Type B pancreatic cell (in vitro differentiated cells): ENCODE measurements around the gene DNAAF2. TPM values are rescaled to one million over a fixed set of nuclear protein-coding genes. Genes with fewer than 3 reads are reported as not detected.
"Not testable (repeated sequence)": the region's sequence is repeated elsewhere in the genome, so short reads cannot be mapped to it uniquely, and the experiment has no call there.

Experiments used
- DNase-seq: peaks from one replicate; pipeline ENCODE4 v3.0.0; 2021; ENCODE audit warnings: mixed read lengths; ENCODE audit not compliant: unreplicated experiment; ENCODE audit errors: extremely low spot score
- H3K27ac Mint-ChIP-seq: 2 replicates; pipeline ENCODE4 v1.8.0; 2021; ENCODE audit warnings: mild to moderate bottlenecking, mixed read lengths
- H3K27me3 Mint-ChIP-seq: 2 replicates; pipeline ENCODE4 v1.8.0; 2021; ENCODE audit warnings: mixed read lengths
- H3K36me3 Mint-ChIP-seq: 2 replicates; pipeline ENCODE4 v1.8.0; 2021; ENCODE audit warnings: mixed read lengths
- H3K4me1 Mint-ChIP-seq: one replicate; pipeline ENCODE4 v1.8.0; 2021; ENCODE audit warnings: mixed read lengths; ENCODE audit not compliant: unreplicated experiment
- H3K4me3 Mint-ChIP-seq: 2 replicates; pipeline ENCODE4 v1.8.0; 2021; ENCODE audit warnings: mild to moderate bottlenecking, mixed read lengths
- H3K9me3 Mint-ChIP-seq: 2 replicates; pipeline ENCODE4 v1.8.0; 2021; ENCODE audit warnings: mixed read lengths
- total RNA-seq: library from RNA; stranded (reverse); gene quantifications from 2 replicates; pipeline ENCODE4 v1.2.1, GENCODE V29; 2021; ENCODE audit warnings: low replicate concordance
- TF ChIP-seq, protein P1 (sequence below): fragments of 200-600 bp; sonication (generic); conservative IDR thresholded peaks from 2 replicates; pipeline ENCODE4 v1.5.0; 2021; ENCODE audit warnings: antibody characterized with exemption, mild to moderate bottlenecking

The DNAAF2 gene
- total RNA-seq, 1 donor from 2014 or later, result 16.5 TPM

DNA sequence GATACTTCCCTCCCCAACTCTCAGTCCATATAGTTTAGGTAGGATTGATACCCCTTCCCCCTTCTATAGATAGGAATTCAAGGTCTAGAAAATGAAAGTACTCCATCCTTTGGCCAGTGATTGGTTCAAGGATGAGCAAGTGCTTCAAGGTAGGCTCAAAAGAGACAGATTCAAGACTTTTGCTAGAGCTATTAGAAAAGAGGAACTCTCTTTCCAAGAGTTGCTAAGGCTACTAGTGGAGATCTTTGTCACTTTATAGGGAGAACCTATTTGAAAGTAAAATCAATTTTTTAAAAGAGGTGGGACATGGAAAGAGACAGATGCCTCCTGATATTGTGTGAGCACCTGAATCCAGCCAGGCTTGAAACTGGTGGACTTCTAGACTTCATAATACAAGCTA, 35.4 kb upstream of the DNAAF2 start:
- Mint-ChIP-seq H3K4me3 (no peak overlapping the region), H3K9me3 (no peaks in the 10 kb centered on the region), H3K36me3 (peaks cover 17% of the 10 kb centered on the region), H3K27me3 (no peaks in the 10 kb centered on the region), H3K27ac (no peak overlapping the region), H3K4me1 (no peaks in the 10 kb centered on the region)
- TF ChIP-seq, protein P1, sequence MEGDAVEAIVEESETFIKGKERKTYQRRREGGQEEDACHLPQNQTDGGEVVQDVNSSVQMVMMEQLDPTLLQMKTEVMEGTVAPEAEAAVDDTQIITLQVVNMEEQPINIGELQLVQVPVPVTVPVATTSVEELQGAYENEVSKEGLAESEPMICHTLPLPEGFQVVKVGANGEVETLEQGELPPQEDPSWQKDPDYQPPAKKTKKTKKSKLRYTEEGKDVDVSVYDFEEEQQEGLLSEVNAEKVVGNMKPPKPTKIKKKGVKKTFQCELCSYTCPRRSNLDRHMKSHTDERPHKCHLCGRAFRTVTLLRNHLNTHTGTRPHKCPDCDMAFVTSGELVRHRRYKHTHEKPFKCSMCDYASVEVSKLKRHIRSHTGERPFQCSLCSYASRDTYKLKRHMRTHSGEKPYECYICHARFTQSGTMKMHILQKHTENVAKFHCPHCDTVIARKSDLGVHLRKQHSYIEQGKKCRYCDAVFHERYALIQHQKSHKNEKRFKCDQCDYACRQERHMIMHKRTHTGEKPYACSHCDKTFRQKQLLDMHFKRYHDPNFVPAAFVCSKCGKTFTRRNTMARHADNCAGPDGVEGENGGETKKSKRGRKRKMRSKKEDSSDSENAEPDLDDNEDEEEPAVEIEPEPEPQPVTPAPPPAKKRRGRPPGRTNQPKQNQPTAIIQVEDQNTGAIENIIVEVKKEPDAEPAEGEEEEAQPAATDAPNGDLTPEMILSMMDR, result no peak
- DNase-seq, result no peak

DNA sequence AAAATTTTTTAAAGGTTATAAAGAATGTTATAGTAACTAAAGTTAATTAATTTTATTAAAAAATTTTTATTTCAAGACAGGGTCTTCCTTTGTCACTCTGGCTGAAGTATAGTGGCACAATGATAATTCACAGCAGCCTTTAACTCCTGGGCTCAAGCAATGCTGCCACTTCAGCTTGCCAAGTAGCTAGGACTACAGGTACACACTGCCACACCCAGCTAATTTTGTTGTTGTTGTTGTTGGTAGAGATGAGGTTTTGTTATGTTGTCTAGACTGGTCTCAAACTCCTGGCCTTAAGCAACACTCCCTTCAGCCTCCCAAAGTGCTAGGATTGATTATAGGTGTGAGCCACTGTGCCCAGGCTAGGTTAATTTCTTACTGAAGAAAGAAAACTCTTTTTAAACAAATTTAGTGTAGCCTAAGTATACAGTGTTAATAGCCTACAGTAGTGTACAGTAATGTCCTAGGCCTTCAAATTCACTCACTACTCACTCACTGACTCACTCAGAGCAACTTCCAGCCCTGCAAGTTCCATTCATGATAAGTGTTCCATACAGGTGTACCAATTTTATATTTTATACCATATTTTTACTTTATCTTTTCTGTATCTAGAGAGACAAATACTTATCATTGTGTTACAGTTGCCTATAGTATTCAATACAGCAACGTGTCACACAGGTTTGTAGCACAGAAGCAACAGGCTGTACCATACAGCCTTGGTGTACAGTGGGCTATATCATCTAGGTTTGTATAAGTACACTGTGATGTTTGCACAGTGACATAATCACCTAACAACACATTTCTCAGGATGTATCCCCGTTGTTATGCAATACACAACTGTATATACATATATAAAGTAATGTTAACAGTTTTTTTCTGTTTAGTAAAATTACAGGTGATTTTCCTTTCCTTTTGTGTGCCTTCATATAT, 24.7 kb upstream of the DNAAF2 start:
- no peak for DNase-seq
- Mint-ChIP-seq H3K36me3 (no peaks in the 10 kb centered on the region), H3K4me1 (no peaks in the 10 kb centered on the region), H3K4me3 (no peak overlapping the region), H3K27me3 (no peaks in the 10 kb centered on the region), H3K27ac (no peak overlapping the region), H3K9me3 (no peaks in the 10 kb centered on the region)
- TF ChIP-seq, protein P1, result no peak

DNA sequence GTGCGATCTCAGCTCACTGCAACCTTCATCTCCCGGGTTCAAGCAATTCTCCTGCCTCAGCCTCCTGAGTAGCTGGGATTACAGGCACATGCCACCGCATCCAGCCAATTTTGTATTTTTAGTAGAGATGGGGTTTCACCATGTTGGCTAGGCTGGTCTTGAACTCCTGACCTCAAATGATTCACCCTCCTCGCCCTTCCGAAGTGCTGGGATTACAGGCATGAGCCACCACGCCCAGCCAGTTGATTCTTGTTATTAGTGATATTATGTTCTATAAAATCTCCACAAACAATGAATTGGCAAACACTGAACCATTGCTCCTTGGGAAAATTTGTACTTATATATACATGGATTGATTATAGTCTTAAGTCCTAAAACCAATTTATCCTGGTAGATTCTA, 22.5 kb upstream of the DNAAF2 start:
- not testable (repeated sequence) for H3K4me1 Mint-ChIP-seq, H3K27me3 Mint-ChIP-seq, H3K4me3 Mint-ChIP-seq, DNase-seq, H3K36me3 Mint-ChIP-seq, H3K27ac Mint-ChIP-seq, H3K9me3 Mint-ChIP-seq

DNA sequence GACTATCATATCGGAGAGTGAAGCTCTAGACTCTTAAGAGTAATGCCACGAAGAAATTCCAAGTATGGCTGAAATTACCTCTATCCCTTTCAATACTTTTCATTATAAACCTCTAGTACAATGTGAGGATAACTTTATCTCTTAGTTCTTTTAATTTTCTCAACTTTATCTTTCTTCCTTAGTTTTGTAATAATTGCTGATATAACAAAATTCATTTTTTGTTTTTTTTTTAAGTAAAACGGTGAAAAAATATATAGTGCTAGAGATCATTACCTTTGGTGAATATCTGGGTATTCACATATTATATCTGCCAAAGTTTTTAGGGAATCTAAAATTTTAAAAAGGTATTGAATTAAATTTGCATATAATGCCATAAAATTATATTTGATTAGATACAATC, 19.5 kb upstream of the DNAAF2 start:
- peaks cover 4% of the 10 kb centered on the region for H3K36me3 Mint-ChIP-seq
- H3K27me3 Mint-ChIP-seq, result no peaks in the 10 kb centered on the region
- no peaks in the 10 kb centered on the region for H3K9me3 Mint-ChIP-seq
- no peak overlapping the region for H3K27ac Mint-ChIP-seq
- no peak for DNase-seq
- H3K4me3 Mint-ChIP-seq, result no peak overlapping the region
- TF ChIP-seq, protein P1, result no peak
- no peaks in the 10 kb centered on the region for H3K4me1 Mint-ChIP-seq

DNA sequence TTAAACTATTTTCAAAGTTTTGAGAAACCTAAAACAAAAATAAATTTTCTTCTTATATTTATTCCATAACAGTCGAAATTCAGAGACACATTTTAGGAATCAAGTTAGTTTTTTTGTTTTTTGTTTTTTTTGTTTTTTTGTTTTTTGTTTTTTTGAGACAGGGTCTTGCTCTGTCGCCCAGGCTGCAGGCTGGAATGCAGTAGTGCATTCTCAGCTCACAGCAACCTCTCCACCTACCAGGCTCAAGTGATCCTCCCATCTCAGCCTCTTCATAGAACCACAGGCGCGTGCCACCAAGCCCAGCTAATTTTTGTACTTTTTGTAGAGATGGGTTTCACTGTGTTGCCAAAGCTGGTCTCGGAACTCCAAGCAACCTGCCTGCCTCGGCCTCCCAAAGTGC, 18.5 kb upstream of the DNAAF2 start:
- Mint-ChIP-seq H3K4me3 (no peak overlapping the region), H3K27me3 (no peaks in the 10 kb centered on the region)

DNA sequence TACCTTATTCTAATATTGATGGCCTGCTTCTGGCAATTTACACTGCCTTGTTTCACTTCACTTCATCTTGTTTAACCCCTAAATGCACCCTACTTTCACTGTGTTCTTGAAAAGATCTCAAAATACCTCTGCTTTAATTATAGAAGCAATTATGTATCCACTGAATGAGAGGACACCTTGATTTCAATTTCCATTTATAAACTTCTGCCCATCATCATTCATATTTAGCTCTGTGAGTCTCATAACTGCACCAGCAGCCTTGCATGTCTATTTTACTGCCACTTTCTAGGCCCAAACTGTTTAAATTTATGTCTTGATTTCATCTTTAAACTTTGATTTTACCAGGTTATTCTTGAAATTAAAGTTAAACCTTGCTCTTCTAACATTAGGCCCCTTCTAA, 7.1 kb upstream of the DNAAF2 start:
- TF ChIP-seq, protein P1, result no peak
- Mint-ChIP-seq H3K4me3 (no peak overlapping the region), H3K27me3 (no peaks in the 10 kb centered on the region), H3K36me3 (peaks cover 21% of the 10 kb centered on the region), H3K4me1 (peaks cover 19% of the 10 kb centered on the region), H3K27ac (peak overlapping the region; percentile 29), H3K9me3 (no peaks in the 10 kb centered on the region)
- no peak for DNase-seq

More for the DNA sequence above, 18.5 kb upstream of the DNAAF2 start:
- Mint-ChIP-seq H3K4me1 (no peaks in the 10 kb centered on the region), H3K27ac (no peak overlapping the region), H3K9me3 (no peaks in the 10 kb centered on the region), H3K36me3 (peaks cover 4% of the 10 kb centered on the region)
- no peak for DNase-seq
- TF ChIP-seq, protein P1, result no peak
